Loucy (cell line): Measurements from ENCODE around the gene ABCC8.

Experiments
- H2AFZ ChIP-seq: fragments of 200-600 bp; sonication (generic); 2 replicates; pipeline ENCODE4 v1.6.0; 2016; ENCODE audit warnings: antibody characterized with exemption, mild to moderate bottlenecking, low read length, moderate library complexity
- H3F3A ChIP-seq: fragments of 200-600 bp; 2 replicates; pipeline ENCODE4 v1.6.0; 2016; ENCODE audit warnings: antibody characterized with exemption, low read depth, mild to moderate bottlenecking
- H3K27me3 ChIP-seq: fragments of 200-600 bp; sonication (generic); 2 replicates; pipeline ENCODE4 v1.6.1; 2014; ENCODE audit warnings: low read length, mild to moderate bottlenecking; ENCODE audit not compliant: insufficient read depth, poor library complexity, severe bottlenecking
- H3K36me3 ChIP-seq: fragments of 200-600 bp; sonication (generic); 2 replicates; pipeline ENCODE4 v1.6.1; 2016; ENCODE audit warnings: low read length; ENCODE audit not compliant: insufficient read depth
- H3K4me1 ChIP-seq: fragments of 200-600 bp; sonication (generic); 2 replicates; pipeline ENCODE4 v1.5.1; 2014; ENCODE audit warnings: low read length, mild to moderate bottlenecking; ENCODE audit not compliant: insufficient read depth, poor library complexity, severe bottlenecking
- H3K4me2 ChIP-seq: fragments of 200-600 bp; sonication (generic); 2 replicates; pipeline ENCODE4 v1.6.0; 2014; ENCODE audit warnings: antibody characterized with exemption, low read length, low read depth, mild to moderate bottlenecking; ENCODE audit not compliant: poor library complexity, severe bottlenecking
- H3K4me3 ChIP-seq: fragments of 200-600 bp; sonication (generic); 2 replicates; pipeline ENCODE4 v1.5.1; 2014; ENCODE audit warnings: low read length, mild to moderate bottlenecking, mixed read lengths; ENCODE audit not compliant: poor library complexity, severe bottlenecking
- H3K79me2 ChIP-seq: fragments of 200-600 bp; sonication (generic); 2 replicates; pipeline ENCODE4 v1.6.1; 2014; ENCODE audit warnings: low read length; ENCODE audit not compliant: insufficient read depth
- H3K9ac ChIP-seq: fragments of 200-600 bp; sonication (generic); 2 replicates; pipeline ENCODE4 v1.6.0; 2014; ENCODE audit warnings: mild to moderate bottlenecking, low read depth, low read length, moderate library complexity; ENCODE audit not compliant: poor library complexity, severe bottlenecking
- H3K9me2 ChIP-seq: fragments of 200-600 bp; sonication (generic); replicated peaks from 2 replicates; pipeline ENCODE4 v1.6.1; 2016; ENCODE audit warnings: low read depth, low read length, mixed read lengths
- H3K9me3 ChIP-seq: fragments of 200-600 bp; sonication (generic); 2 replicates; pipeline ENCODE4 v1.6.1; 2014; ENCODE audit warnings: mild to moderate bottlenecking, antibody characterized with exemption, low read length, low read depth; ENCODE audit not compliant: insufficient read depth
- H4K20me1 ChIP-seq: fragments of 200-600 bp; sonication (generic); 2 replicates; pipeline ENCODE4 v1.6.0; 2014; ENCODE audit warnings: antibody characterized with exemption, low read length, mild to moderate bottlenecking; ENCODE audit not compliant: insufficient read depth, poor library complexity, severe bottlenecking
- EZH2phosphoT487 ChIP-seq: fragments of 200-600 bp; IDR thresholded peaks from 2 replicates; pipeline ENCODE4 v1.6.1; 2018; ENCODE audit warnings: antibody characterized with exemption, mild to moderate bottlenecking, moderate library complexity, borderline replicate concordance
- TF ChIP-seq, protein P1 (sequence below): fragments of 200-600 bp; sonication (generic); conservative IDR thresholded peaks from 2 replicates; pipeline ENCODE4 v1.5.1; 2014; ENCODE audit warnings: mild to moderate bottlenecking, antibody characterized with exemption, low read length

Gene ABCC8

DNA sequence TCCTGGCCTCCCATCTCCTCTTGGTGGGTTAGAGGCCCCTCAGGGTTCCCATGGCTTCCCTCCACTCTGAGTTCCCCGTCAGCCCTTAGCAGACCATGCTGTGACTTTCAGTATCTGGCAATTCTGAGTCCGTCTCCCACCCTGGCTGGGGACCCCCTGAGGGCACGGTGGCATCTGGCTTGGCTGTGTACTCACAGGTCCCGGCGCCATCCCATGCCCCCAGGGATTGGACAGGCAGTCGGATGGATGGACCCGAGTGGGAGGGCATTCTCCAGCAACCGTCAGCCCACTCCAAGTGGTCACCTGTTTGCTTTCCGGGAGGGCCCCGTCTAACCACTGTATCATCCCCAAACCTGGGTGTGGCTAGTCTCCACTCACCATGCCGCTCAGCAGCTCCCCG is 24.0 kb upstream of the ABCC8 start:
- H3K4me2 ChIP-seq: no peak overlapping the region
- H3F3A ChIP-seq: no peaks in the 10 kb centered on the region
- H3K4me3 ChIP-seq: no peak overlapping the region
- no peaks in the 10 kb centered on the region for H3K4me1 ChIP-seq
- no peak overlapping the region for H2AFZ ChIP-seq
- no peak for TF ChIP-seq EZH2phosphoT487
- TF ChIP-seq, protein P1, sequence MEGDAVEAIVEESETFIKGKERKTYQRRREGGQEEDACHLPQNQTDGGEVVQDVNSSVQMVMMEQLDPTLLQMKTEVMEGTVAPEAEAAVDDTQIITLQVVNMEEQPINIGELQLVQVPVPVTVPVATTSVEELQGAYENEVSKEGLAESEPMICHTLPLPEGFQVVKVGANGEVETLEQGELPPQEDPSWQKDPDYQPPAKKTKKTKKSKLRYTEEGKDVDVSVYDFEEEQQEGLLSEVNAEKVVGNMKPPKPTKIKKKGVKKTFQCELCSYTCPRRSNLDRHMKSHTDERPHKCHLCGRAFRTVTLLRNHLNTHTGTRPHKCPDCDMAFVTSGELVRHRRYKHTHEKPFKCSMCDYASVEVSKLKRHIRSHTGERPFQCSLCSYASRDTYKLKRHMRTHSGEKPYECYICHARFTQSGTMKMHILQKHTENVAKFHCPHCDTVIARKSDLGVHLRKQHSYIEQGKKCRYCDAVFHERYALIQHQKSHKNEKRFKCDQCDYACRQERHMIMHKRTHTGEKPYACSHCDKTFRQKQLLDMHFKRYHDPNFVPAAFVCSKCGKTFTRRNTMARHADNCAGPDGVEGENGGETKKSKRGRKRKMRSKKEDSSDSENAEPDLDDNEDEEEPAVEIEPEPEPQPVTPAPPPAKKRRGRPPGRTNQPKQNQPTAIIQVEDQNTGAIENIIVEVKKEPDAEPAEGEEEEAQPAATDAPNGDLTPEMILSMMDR: no peak
- no peaks in the 10 kb centered on the region for H3K36me3 ChIP-seq
- H4K20me1 ChIP-seq: no peaks in the 10 kb centered on the region
- no peaks in the 10 kb centered on the region for H3K27me3 ChIP-seq
- H3K9me3 ChIP-seq: no peaks in the 10 kb centered on the region
- no peaks in the 10 kb centered on the region for H3K79me2 ChIP-seq
- no peak overlapping the region for H3K9ac ChIP-seq
- H3K9me2 ChIP-seq: no peaks in the 10 kb centered on the region

DNA sequence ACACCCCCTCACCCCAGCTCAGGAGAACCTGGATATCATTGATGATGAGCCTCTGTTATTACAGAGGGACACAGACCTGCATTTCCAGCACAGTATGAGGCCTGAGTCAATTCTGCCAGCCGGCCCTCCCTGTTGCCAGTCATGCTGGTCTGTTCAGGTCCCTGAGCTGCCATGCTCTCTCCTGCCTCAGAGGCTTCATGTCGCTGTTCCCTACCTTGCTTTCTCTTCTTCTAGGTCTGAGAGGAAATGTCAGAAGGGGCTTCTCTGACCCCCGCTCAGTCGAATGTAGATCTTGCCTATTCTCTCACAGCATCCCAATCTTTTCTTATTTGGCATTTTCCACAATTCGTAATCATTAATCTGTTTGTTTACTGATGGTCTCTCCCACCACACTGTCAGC is 21.8 kb upstream of the ABCC8 start:
- Histone ChIP-seq H3K9me2 (no peaks in the 10 kb centered on the region), H3K79me2 (no peaks in the 10 kb centered on the region), H3K4me1 (no peaks in the 10 kb centered on the region), H3F3A (no peaks in the 10 kb centered on the region), H3K27me3 (no peaks in the 10 kb centered on the region), H3K36me3 (no peaks in the 10 kb centered on the region), H3K9ac (no peak overlapping the region), H4K20me1 (no peaks in the 10 kb centered on the region), H3K9me3 (no peaks in the 10 kb centered on the region), H3K4me2 (no peak overlapping the region), H3K4me3 (no peak overlapping the region), H2AFZ (no peak overlapping the region)
- TF ChIP-seq, protein P1: no peak

DNA sequence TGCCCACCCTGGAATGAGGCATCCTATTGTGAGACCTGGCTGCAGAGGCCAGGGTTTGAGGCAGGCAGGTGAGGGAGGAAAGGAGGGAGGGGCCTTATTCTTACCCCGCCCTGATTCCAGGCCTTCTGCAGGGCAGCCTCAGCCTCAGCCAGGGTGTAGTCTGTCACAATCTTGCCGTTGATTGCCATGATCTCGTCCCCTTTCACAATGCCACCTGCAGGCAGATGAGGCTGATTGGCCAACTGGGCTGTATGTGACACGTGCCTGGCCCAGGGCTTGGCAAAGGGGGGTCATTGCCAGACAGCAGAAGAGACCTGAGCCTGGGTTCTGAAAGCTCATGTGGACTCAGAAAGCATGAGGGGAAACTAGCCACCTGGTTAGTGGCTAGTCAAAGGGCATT is 21.4 kb upstream of the ABCC8 start:
- Histone ChIP-seq H3K9ac (no peak overlapping the region), H4K20me1 (no peaks in the 10 kb centered on the region), H2AFZ (no peak overlapping the region), H3K36me3 (no peaks in the 10 kb centered on the region), H3K4me1 (no peaks in the 10 kb centered on the region), H3K9me3 (no peaks in the 10 kb centered on the region), H3F3A (no peaks in the 10 kb centered on the region), H3K79me2 (no peaks in the 10 kb centered on the region), H3K4me3 (no peak overlapping the region), H3K4me2 (no peak overlapping the region), H3K27me3 (no peaks in the 10 kb centered on the region), H3K9me2 (no peaks in the 10 kb centered on the region)
- TF ChIP-seq, protein P1: no peak
- no peak for TF ChIP-seq EZH2phosphoT487
